ENCODE measurements around the gene POU2F1. TPM values are rescaled to one million over a fixed set of nuclear protein-coding genes. Genes with fewer than 3 reads are reported as not detected.

The POU2F1 gene
- total RNA-seq, 1 experiment from 2014 or later, result 29.6 TPM

GRCh38 chr1:167427848-167428247 lies 207.2 kb downstream of the POU2F1 start:
- peaks cover 12% of the 10 kb centered on the region for H3K36me3 Mint-ChIP-seq (ENCODE audit: insufficient read depth, unreplicated experiment)
- intact Hi-C loops (cut with micrococcal nuclease; ENCODE audit: unreplicated experiment), result no loop called here
- no peak overlapping the region for H3K4me3 Mint-ChIP-seq (ENCODE audit: unreplicated experiment)
- no peaks in the 10 kb centered on the region for H3K27me3 Mint-ChIP-seq (ENCODE audit: insufficient read depth, unreplicated experiment)
- no peaks in the 10 kb centered on the region for H3K9me3 Mint-ChIP-seq (ENCODE audit: unreplicated experiment)
- ChIA-PET CTCF (interaction anchor here (0.6 kb wide), 1 partner anchor 19 kb away, joined by 3 read pairs; no protein-coding TSS in a partner anchor), POLR2A (no interaction called here)
- TF ChIP-seq CTCF (IDR thresholded peaks at IDR 0.05; ENCODE audit: insufficient read depth in 1 of 2, low read depth in 1 of 2, low read length in 1 of 2, severe bottlenecking in 1 of 2, unreplicated experiment in 1 of 2), result no peak
- Histone ChIP-seq H3K27me3 (replicated peaks; ENCODE audit: control insufficient read depth, insufficient read depth, low read length) (no peaks in the 10 kb centered on the region), H3K4me1 (no peaks in the 10 kb centered on the region), H3K4me3 (ENCODE audit: low read depth, low read length) (no peak overlapping the region), H3K9me3 (no peaks in the 10 kb centered on the region), H3K36me3 (ENCODE audit: control insufficient read depth, insufficient read depth, low read length) (no peaks in the 10 kb centered on the region)
- no TSS peak for BruUV-seq (replicated peaks)
- no peak for DNase-seq
- no peak overlapping the region for H3K27ac Mint-ChIP-seq (ENCODE audit: unreplicated experiment)
- H3K4me1 Mint-ChIP-seq (ENCODE audit: low read depth, unreplicated experiment), result no peaks in the 10 kb centered on the region

GRCh38 chr1:167428395-167428794 lies 207.7 kb downstream of the POU2F1 start:
- H3K36me3 Mint-ChIP-seq (ENCODE audit: insufficient read depth, unreplicated experiment), result peaks cover 12% of the 10 kb centered on the region
- ChIA-PET CTCF (no interaction called here), POLR2A (no interaction called here)
- no peaks in the 10 kb centered on the region for H3K27me3 Mint-ChIP-seq (ENCODE audit: insufficient read depth, unreplicated experiment)
- no peak overlapping the region for H3K4me3 Mint-ChIP-seq (ENCODE audit: unreplicated experiment)
- Histone ChIP-seq H3K36me3 (ENCODE audit: control insufficient read depth, insufficient read depth, low read length) (no peaks in the 10 kb centered on the region), H3K4me3 (ENCODE audit: low read depth, low read length) (no peak overlapping the region), H3K9me3 (no peaks in the 10 kb centered on the region), H3K27me3 (replicated peaks; ENCODE audit: control insufficient read depth, insufficient read depth, low read length) (no peaks in the 10 kb centered on the region), H3K4me1 (no peaks in the 10 kb centered on the region)
- no peak for TF ChIP-seq CTCF (IDR thresholded peaks at IDR 0.05; ENCODE audit: insufficient read depth in 1 of 2, low read depth in 1 of 2, low read length in 1 of 2, severe bottlenecking in 1 of 2, unreplicated experiment in 1 of 2)
- no peaks in the 10 kb centered on the region for H3K4me1 Mint-ChIP-seq (ENCODE audit: low read depth, unreplicated experiment)
- H3K9me3 Mint-ChIP-seq (ENCODE audit: unreplicated experiment), result no peaks in the 10 kb centered on the region
- no TSS peak for BruUV-seq (replicated peaks)
- DNase-seq, result no peak
- intact Hi-C loops (cut with micrococcal nuclease; ENCODE audit: unreplicated experiment), result no loop called here
- no peak overlapping the region for H3K27ac Mint-ChIP-seq (ENCODE audit: unreplicated experiment)

GRCh38 chr1:167429612-167430011 lies 208.9 kb downstream of the POU2F1 start:
- intact Hi-C loops (cut with micrococcal nuclease; ENCODE audit: unreplicated experiment), result no loop called here
- POLR2A ChIA-PET, result no interaction called here
- no peaks in the 10 kb centered on the region for H3K9me3 Mint-ChIP-seq (ENCODE audit: unreplicated experiment)

More at GRCh38 chr1:167429612-167430011, 208.9 kb downstream of the POU2F1 start:
- Mint-ChIP-seq H3K4me3 (ENCODE audit: unreplicated experiment) (no peak overlapping the region), H3K36me3 (ENCODE audit: insufficient read depth, unreplicated experiment) (peaks cover 9% of the 10 kb centered on the region), H3K27ac (ENCODE audit: unreplicated experiment) (no peak overlapping the region), H3K27me3 (ENCODE audit: insufficient read depth, unreplicated experiment) (no peaks in the 10 kb centered on the region), H3K4me1 (ENCODE audit: low read depth, unreplicated experiment) (no peaks in the 10 kb centered on the region)
- no peaks in the 10 kb centered on the region for H3K9me3 ChIP-seq
- no peak for TF ChIP-seq CTCF (IDR thresholded peaks at IDR 0.05; ENCODE audit: insufficient read depth in 1 of 2, low read depth in 1 of 2, low read length in 1 of 2, severe bottlenecking in 1 of 2, unreplicated experiment in 1 of 2)
- no peaks in the 10 kb centered on the region for H3K4me1 ChIP-seq
- no peak overlapping the region for H3K4me3 ChIP-seq (ENCODE audit: low read depth, low read length)
- H3K27me3 ChIP-seq (replicated peaks; ENCODE audit: control insufficient read depth, insufficient read depth, low read length), result no peaks in the 10 kb centered on the region
- DNase-seq, result no peak
- H3K36me3 ChIP-seq (ENCODE audit: control insufficient read depth, insufficient read depth, low read length), result no peaks in the 10 kb centered on the region
- CTCF ChIA-PET, result no interaction called here
- no TSS peak for BruUV-seq (replicated peaks)

Data from Caco-2 (cell line).